GM12874 (cell line): ENCODE results near the gene ANP32E.

Experiments
- TF ChIP-seq, protein P1 (sequence below): IDR thresholded peaks from 2 replicates; pipeline ENCODE4 v1.5.1; 2011; ENCODE audit warnings: low read depth, mild to moderate bottlenecking, control low read depth, low read length, moderate library complexity; ENCODE audit not compliant: insufficient read depth

The ANP32E gene

DNA sequence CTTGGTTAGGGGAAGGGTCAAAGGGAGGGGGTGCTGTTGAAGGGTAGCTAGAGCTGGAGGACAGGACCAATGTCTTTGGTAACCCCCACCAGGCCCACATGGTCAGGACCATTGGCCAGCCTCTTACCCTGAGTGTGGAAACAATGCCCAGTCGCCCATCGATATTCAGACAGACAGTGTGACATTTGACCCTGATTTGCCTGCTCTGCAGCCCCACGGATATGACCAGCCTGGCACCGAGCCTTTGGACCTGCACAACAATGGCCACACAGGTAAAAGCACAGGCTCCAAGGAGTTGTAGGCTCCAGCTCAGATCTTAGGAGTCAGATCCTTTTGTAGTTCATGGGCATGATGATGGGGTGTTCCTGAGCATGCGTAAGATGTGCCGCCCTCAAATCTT, 25.5 kb upstream of the ANP32E start:
- TF ChIP-seq, protein P1, sequence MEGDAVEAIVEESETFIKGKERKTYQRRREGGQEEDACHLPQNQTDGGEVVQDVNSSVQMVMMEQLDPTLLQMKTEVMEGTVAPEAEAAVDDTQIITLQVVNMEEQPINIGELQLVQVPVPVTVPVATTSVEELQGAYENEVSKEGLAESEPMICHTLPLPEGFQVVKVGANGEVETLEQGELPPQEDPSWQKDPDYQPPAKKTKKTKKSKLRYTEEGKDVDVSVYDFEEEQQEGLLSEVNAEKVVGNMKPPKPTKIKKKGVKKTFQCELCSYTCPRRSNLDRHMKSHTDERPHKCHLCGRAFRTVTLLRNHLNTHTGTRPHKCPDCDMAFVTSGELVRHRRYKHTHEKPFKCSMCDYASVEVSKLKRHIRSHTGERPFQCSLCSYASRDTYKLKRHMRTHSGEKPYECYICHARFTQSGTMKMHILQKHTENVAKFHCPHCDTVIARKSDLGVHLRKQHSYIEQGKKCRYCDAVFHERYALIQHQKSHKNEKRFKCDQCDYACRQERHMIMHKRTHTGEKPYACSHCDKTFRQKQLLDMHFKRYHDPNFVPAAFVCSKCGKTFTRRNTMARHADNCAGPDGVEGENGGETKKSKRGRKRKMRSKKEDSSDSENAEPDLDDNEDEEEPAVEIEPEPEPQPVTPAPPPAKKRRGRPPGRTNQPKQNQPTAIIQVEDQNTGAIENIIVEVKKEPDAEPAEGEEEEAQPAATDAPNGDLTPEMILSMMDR, result no peak

DNA sequence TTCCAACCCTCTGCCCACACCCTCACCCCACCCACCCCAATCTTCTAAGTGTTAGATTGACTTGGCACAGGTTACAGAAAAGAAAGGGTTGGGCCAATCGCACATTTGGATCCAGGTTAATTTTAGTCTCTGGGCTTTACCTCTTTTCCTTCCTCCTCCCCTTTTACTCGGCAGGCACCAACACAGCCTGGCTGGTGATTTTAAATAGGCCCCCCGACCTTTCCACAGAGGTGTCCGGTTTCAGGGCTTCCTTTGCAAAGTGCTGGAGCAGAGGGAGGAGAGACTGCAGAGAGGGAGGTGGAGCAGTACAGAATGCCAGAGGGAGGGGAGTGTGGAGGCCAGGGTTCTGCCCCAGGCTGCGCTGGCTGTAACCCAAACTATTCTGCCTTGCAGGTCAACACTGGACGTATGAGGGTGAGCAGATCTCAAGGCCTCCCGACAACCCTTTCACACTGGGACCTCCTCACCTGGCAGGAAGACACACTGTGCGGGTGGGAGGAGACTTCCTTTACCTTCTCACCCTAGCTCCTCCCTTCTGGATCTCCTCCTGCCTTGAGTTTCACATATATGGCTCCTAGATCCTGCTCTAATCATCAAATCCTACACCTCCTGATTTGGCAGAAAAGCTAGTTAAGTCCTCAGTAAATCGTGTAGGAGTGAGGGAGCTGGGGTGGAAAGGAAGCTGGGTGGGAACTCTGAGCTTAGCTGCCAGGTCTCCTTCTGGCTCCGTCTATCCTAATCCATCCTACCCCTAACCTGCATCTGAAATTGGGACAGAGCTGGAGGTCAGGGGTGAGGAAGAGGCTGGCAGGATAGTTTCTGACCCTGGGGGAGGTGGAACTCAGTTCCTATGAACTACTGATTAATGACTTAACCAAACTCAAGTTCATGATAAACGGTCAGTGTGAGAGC, 24.1 kb upstream of the ANP32E start:
- TF ChIP-seq, protein P1, result no peak

DNA sequence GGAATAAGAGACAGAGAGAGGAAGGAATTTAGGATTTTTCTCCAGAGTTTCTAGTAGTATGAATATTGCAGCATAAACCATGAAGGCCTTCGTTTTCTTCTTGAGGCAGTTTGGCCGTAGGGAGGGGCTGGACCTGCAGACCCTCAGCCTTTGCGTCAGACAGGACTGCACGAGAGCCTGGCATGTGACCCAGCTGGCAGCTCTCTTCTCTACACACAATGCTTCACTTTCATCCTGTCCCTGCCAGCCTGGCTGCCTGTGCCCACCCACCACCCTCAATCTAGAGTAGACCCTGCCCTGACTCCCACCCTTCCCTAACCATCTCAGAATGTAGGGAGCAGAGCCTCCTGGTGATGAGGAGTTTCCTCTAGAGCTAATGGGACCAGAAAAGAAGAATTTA, 23.3 kb upstream of the ANP32E start:
- TF ChIP-seq, protein P1, result no peak

DNA sequence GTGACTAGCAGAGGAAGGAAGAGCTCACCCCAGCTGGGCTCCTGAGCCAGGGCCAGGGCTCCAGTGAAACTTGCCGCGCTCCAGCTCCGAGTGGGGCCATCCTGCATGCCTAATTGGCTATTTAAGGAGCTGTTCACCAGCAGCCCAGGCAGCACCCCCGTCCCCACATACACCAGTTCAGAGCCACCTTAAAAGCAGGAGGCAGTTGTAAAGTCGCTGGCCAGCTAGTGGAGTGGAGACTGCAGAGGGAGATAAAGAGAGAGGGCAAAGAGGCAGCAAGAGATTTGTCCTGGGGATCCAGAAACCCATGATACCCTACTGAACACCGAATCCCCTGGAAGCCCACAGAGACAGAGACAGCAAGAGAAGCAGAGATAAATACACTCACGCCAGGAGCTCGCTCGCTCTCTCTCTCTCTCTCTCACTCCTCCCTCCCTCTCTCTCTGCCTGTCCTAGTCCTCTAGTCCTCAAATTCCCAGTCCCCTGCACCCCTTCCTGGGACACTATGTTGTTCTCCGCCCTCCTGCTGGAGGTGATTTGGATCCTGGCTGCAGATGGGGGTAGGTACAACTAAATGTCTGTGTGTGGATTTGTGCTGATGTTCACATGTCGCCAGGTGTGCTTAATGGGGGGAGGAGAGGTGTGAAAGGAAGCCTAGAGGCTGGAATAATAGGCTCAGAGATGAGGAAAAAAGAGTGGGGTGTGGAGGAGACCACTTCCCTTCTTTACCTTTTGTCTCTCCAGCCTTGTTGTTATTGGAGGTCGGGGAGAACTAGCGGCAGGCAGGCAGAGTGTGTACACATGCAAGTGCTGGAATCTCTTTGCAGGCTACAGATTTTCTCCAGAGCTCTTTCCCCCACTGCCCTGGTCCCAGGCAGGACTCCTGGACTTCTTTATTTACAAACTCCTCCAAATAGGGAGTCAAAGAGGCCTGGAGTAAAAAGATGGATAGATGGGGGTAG, 22.0 kb upstream of the ANP32E start, which contains the start of gene CA14:
Gene CA14, plus strand, starts transcription at position 151 of the 962 bp plus-strand sequence. Its CDS starts 355 bp downstream, at position 506.
- TF ChIP-seq, protein P1, result no peak

DNA sequence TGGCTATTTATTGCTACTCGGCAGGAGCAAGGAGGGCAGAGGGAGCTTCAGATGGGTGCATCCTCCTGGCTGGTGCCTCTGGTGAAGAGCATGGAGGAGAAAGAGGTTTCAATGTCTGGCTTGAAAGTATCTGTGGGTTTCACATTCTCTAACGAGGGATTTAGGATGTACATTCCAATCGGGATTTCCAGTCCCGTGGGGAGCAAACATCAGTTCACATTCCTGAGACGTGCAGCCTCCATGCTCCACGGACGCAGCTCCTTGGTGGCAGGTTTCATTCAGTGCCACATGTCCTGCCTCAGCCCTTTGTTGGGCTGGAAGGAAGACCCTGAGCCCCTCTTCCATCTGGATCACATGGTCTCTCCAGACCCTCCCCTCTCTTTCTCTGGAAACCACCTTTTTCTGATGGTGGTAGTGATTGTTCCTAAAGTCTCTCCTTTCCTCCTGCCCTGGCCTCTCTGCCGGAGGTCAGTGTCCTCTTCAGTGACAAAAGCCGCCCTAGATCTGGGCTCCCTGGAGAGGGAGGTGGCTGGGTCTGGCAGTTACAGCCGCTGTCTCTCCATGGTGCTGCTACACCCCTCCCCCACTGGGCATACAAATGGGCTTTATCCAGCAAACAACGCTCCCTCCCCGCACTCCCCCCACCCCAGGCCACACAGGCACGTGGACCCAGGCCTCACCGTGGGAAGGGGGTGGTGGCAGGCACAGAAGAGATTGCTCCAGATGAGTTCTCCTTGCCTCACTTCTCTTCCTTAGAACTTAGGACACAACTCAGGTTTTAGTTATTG, 20.8 kb upstream of the ANP32E start:
- TF ChIP-seq, protein P1, result no peak

DNA sequence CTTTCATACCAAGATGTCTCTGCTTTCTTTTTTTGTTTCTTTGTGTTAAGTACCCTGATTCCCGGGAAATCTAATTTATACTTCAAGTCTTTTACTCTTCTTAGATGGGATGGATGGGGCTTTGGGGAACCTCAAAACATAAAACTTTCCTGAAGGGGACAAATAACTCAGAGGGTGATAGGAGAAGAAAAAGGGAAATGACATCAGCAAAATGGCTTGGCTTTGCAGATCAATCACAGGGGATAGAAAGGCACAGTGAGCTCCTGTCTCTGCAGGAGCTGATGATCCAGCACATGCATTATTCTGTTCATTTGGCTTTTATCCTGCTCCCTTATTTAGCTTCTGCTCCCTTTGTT, 20.3 kb upstream of the ANP32E start:
- TF ChIP-seq, protein P1, result no peak
